SIG-M5 treated with dmso at 0.1 percent for 504 hours (cell line): ENCODE data around the gene RSPO1.
A peak's percentile ranks its signal among the peaks of the same experiment; 100 is the strongest.
"Not testable (repeated sequence)": the region's sequence is repeated elsewhere in the genome, so short reads cannot be mapped to it uniquely, and the experiment has no call there.

Experiments used
- DNase-seq: peaks from one replicate; lab custom pipeline; 2025; ENCODE audit not compliant: unreplicated experiment; lab: John Stamatoyannopoulos, UW

The RSPO1 gene, protein sequence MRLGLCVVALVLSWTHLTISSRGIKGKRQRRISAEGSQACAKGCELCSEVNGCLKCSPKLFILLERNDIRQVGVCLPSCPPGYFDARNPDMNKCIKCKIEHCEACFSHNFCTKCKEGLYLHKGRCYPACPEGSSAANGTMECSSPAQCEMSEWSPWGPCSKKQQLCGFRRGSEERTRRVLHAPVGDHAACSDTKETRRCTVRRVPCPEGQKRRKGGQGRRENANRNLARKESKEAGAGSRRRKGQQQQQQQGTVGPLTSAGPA

DNA sequence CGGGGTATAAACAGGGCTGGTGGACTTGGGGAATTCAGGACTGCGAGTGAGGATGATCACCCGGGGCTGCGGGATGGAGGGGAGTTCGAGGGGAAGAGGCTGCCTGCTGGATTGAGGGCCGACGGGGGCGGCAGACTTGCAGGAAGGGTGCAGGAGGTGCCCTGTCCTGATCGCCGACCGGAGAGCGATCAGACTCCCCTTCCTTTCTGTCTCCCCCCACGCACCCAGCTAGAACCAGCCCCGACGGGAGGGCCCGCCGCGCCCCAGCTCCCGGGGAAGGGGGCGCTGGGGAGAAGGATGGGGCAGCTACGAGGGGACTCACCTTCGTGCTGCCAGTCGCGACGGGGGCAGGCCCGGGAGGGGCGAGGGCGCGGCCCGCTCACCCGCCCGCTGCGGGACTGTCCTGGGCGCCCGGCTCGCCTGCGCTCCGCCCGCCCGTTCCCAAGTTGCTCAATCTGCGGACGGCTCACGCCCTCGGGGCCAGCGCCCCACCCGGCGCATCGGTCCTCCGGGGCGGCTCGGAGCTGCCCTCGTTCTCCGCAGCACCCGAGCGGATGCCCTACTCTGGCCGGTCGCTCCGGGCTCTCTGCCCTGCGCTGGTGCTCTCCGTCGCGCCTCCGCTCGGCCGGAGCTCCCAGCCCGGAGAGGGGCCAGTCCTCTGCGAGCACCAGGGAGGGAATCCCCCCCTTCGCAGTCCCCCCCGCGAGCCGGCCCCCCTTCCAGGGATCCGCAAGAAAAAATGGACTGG lies at the start of gene RSPO1:
RSPO1 (minus strand) TSS at position 649 of the 748 bp plus-strand sequence. CDS start 5,231 bp downstream, outside the sequence.
- DNase-seq: no peak

DNA sequence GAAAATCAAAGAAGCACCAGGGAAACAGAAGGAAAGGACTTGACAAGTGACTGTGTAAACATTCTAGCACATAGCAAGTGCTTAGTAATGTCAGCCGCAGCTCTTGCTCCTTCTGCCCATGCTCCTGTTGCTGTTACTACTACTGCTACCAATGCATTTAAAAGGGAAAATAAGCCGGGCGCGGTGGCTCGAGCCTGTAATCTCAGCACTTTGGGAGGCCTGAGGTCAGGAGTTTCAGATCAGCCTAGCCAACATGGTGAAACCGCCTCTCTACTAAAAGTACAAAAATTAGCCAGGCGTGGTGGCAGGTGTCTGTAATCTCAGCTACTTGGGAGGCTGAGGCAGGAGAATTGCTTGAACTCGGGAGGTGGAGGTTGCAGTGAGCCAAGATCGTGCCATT lies 49.5 kb upstream of the RSPO1 start:
- not testable (repeated sequence) for DNase-seq

DNA sequence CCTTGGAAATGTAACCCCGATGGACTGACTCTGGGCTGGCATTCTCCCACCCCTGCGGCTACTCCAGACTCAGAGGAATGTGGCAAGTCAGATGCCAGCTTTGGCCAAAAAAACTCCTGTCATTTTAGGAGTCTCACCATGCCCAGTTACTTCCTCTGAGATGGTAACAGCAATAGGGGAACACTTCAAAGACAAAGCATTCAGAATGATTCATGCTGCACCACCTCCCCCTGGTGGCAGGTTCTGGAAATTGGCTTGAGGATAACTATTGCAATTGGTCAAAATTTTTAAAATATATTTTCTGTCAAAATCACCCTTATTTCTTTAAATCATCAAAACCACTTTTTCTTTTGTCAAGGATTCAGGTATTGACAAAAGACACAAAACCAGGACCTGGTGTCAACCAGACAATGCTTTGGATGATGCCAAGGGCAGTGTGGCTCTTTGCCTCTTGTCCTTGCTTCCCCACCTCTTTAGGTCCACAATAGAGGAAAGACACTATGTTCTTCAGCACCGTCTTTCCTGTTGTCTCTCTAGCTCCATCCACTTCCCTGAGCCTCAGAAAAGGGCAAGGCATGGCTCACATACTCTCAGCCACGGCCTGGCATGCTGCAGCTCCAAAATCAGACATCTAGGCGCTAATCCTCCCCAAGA lies 47.8 kb upstream of the RSPO1 start:
- DNase-seq: peak; percentile 73

DNA sequence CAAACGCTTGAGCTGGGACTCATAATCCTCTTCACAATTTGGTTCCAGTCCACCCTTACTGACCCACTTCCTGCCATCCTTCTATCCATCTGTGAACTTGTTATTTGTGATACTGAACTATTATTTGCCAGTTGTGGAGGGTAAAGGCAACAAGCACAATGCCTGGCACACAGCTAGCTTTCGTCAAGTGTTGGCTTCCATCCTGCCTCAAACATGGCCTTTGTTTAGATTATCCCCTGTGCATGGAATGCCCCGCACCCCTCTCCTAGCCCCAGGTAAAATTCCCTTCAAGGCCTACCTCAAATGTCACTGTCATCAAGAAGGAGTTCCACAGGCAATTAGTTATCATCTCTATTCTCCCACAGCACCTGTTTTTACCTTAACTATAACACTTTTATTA lies 46.2 kb upstream of the RSPO1 start:
- DNase-seq: no peak

DNA sequence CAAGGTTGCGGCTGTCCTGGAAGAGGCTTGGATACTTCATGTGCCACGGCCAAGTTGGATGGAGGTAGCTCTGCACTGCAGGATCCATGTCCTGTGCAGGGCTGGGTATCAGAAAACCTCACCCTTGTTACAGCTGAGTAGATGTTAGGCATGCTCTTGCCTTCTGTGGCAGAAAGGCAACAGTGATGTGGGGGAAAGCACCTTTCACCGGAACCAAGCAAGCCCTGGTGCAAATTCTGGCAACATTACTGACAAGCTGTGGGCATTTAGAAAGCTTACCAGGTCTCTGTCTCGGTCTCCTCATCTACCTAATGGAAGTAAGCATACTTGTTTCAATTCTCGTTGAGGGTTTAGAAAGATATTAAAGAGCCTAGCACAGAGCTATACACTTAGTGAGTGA lies 43.1 kb upstream of the RSPO1 start:
- no peak for DNase-seq

DNA sequence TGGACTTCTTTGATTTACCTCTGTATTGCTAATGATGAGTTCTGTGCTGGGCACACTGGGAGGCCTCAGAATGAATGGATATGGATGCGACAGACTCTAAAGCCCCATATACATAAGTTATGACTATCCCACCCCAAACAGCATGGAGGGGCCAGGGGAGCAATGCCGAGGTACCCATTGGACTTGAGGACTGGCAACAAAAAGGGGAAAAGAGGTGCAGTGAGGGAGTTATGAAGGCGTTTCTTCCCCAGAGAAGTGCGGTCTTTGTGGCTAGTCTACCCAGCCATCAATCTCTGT lies 42.4 kb upstream of the RSPO1 start:
- no peak for DNase-seq

DNA sequence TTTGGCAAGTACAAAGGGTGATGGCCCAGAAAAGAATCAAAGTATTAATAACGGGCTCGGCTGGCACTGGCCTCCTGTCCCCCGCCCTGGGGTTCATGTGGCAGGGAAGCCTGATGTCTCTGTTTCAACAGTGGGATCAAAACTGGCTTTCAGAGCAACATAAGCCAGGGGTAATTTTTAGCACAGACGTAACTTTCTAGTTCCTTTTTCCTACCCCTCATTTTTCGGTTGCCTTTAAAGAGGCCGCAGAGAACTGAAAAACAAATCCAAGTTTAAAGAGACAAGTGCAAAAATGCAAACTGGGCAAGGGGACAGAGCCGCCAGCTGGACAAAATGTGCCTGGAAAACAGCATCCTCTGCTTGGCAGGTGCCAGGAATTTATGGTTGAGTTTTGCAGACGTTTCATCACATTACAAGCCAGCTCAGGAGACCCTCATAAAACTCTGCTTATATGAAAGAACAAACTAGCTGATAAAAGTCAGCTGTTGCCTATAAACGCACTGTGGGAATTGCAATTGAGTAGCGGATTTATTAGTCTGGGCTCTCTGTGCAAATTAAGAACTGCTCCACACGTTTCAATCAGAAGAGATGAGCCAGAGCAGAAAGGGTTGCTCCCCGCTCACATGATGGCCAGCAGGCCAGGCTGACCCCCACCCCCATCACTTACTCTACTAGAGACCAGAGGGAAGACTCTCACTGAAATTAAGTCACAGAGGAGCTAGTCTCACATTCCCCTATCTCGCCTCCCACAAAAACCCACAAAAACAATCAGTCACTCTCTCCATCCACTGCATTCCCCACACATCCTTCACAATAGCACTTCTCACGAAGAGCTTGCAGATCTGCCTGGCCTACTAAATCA lies 41.8 kb upstream of the RSPO1 start:
- peak; percentile 75 for DNase-seq

DNA sequence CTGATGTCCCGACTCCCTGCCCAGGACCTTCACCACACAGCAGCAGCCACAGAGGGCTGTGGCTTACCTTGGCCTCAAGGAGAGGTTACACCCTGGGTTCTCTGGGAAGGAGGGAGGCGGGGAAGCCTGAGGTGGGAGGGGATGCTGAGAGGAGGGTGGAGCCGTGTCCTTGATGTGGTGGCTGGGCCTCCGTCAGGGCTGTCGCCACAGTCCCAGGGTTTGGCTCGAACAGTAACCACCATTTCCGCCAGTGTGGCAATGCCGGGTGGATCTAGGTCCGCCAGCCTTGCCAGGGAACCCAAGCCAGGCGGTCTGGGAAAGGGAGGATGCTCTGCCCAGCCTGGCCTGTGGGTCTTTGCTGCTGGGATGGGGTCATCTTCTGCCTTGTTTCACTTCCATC lies 39.2 kb upstream of the RSPO1 start:
- DNase-seq: peak; percentile 34

DNA sequence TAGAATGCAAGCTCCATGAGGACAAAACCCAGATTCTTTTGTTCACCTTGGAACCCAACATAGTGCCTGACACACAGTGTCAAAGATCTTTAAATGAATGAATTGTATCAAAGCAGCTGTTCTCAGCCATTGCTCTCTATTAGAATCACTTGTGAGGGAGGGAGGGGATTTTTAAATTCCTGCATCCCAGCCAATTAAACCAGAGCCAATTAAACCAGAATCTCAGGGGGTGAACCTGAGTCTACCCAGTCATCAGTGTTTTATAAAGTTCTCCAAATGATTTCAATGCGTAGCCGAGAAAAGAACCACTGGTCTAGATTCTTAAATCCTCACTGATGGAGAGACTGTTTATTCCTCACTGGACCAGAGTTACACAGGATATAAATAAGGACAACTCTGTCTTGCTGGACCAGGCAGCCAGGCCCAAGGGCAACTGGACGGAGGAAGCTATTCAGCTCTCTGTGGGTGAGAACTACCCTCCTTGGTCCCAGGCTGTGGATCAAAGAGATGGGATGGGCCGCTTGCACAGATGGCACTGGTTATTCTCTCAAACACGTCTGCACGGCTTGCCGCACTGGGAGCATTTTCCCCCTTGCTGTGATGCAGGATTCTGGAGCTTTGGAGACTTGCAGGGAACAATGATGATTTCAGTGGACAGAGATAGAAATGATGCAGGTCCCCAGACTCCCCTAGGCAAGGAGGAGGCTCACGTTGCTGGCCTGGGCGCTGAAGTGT lies 37.6 kb upstream of the RSPO1 start:
- DNase-seq: no peak

DNA sequence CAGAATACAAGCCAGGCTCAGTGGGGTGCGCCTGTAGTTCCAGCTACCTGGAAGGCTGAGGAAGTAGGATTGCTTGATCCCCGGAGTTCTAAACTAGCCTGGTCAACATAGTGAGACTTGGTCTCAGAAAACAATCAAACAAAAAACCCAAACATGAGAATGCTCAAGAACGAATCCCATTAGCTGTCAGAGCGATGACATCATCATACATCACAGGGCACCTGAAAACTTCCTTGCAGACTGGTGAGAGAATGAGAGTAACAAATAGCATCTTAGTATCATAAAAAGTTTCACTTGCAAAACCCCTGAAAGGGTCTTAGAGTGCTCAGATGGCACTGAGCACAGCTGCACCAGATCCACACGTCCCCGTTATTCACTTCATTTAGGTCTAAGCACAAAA lies 36.6 kb upstream of the RSPO1 start:
- DNase-seq: no peak

DNA sequence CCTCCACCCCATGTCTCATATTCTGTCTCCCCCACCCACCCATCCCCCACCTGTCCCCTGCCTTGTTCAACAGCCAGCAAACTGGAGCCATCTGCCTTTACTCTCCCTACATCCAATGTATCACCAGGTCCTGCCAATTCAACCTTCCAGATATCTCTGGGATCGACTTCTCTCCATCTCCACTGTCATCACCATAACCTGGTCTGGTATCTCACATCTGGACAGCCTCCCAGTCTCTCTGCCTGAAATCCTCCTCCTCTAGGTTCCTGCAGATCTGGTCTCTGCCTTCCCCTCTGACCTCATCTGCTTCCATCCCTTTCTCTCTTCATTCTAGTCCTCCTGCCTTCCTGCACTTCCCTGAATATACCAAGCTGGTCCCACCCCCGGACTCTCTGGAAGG lies 35.4 kb upstream of the RSPO1 start:
- no peak for DNase-seq

DNA sequence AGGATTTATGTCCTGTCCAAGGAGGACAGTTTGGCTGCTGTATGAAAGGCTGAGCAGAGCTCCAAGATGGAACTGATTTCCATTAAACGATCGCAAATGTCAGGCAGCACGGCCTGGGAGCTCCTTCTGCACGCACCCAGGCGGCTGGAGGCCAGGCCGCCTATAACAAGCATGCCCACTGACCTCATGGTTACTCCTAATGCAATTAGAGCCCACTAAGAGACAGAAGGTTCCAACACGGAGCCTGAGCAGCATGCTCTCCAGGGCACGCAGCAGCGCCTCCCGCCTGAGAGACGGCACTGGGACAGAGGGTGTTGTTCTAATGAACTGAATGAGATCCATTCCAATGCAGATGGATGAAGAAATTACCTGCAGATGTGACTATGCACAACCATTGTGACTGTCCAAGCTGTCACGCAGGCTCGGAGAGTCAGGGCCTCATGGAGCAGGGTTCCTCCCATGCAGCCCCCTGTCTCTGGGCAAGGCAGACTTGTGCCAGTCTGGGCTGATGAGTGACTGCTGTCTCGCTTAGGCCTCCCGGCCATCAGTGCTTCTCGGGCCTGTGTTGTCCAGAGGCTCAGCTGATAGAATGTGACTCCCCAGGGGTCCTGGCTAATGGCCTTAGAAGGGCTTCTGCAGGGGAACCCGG lies 32.5 kb upstream of the RSPO1 start:
- no peak for DNase-seq

DNA sequence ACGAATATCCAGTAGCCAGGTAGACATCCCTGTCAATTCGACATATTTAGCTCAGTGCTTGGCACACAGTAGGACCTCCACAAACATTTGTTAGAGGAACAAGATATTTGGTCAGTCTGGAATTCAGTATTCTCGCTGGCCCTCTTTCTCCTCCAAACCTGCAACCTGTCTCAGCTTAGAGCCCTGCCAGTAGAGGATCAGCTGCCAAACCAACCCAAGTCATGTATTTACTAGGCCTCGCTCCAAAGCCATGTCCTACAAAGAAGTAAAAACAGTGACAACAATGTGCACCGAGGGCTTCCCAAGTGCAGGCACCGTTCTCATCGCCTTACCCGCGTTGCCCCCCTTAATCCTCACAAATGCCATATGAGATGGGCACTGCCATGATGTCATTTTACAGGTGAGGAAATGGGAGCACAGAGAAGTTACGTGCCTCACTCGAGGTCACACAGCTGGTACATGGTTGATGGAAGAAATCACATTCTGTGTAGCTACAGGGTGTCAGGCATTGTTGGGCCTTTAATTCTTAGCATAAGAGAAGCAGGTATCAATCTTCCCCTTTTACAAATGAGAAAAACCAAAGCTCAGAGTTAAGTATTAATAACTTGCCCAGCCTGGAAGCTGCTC lies 31.7 kb upstream of the RSPO1 start:
- DNase-seq: no peak

DNA sequence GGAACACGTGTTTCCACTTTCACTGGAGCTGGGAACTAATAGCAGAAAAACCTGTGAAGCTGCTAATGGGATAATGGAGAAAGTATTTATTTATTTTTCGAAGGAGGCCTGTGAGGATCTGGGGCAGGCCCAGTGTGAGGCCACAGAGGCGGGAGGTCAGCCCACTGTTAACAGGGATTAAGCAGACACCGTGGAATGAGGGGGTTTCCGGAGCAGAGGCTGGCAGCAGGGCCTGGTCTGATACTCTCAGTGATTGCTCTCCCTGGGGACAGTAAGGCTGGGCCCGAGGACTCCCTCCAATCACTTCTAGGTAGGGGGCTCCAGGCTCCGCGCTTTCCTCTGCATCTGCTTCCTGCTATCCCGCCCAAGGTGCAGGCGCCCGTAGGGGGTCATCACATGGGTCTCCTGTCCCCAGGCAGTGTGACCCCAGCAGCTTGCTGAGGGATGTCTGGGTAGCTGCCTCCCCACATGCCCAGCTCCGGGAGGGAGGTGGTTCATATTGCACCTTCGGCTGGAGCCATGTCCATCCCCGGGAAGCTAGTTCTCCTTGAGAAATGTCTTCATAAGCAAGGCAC lies 28.8 kb upstream of the RSPO1 start:
- DNase-seq: no peak

DNA sequence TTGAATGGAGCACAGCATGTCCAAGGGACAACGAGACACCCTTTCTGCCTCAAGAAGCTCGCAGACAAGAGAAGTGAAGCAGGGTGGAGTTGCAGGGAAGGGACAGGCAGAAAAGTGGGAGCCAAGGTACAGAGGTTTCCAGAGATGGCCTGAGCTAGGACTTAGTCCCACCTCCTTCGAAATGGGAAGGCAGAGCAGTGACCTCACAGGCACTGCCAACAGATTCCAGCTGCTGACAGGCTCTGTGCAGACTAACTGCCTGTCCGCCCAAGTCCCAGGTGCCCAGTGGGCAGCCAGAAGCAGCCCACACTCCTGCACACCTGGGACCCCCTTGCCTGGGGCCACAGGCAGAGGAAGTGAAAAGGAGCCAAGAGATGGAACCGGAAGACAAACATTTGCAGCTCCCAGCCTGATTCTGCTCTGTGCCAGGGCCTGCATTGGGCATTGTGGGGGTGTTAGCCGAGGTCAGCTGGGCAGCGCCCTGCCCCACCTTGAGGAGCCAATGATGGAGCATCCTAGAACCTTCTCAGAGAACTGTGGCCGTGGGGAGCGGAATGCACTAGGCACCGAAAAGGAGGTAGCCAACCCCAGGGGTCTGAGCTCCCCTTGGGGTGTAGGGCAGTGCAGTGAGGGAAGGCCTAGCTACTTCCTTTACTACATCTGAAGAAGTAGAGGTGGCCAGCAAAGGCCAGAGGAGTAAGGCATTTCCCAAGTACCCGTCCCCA lies 27.5 kb upstream of the RSPO1 start:
- DNase-seq: no peak

DNA sequence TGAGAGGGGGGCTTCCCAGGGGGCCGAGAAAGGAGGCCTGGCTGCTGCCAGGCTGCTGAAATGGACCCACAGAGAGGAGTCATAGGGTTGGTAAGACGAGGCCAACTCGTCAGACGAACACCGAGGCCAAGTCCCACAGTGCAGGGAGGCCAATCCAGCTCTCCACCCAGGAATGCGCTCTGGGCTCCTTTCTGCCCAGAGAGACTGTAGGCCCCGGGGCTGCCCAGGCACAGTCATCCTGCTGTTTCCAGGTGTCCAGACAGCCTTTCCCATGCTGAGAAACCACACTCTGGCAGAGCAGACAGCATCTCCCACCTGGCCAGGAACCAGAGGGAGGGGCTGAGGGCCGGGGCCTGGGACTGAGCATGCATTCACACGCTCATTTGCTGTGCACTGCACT lies 26.7 kb upstream of the RSPO1 start:
- DNase-seq: no peak

DNA sequence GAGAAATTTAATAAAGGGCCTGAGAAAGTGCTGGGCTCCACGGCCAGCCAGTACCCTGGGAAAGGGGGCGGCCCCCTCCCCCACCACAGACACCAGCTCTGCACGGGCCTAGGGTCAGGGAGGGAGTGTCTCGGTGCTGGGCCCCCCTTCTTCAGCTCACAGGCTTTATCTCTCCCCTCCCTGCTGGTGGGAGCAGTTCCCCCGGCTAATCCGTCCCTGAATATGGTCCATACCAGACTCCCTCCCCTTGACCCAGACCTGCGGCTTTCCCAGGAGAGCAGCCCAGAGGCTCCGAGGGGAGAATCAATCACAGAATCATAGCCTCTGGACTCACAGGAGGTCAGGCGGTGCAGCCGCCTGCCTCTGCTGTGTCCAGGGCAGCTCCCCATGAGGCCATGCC lies 26.0 kb upstream of the RSPO1 start:
- no peak for DNase-seq

DNA sequence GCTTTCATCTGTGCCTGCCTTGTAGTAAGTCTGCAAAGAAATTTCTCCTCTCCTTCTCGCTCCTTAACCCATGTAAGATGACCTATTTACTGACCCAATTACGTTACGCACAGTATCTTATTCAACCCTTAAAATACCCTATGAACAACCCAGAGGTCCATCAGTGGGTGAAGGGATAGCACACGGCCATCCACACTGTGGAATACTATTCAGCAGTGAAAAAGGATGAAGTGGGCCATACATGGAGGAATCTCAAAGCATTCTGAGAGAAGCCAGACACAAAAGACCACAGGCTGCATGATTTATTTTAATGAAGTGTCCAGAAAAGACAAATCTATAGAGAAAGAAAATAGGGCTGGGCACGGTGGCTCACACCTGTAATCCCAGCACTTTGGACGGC lies 23.8 kb upstream of the RSPO1 start:
- DNase-seq: no peak
